Muscle of back (tissue), 11 donors: Measurements from ENCODE around the gene BTBD1. TPM values are rescaled to one million over a fixed set of nuclear protein-coding genes. Genes with fewer than 3 reads are reported as not detected.
"Not testable (repeated sequence)": the region's sequence is repeated elsewhere in the genome, so short reads cannot be mapped to it uniquely, and the experiment has no call there.

Source experiments
- DNase-seq, 3 donors: peaks; one replicate each; pipeline versions ENCODE4 v3.0.0 to v3.0.0-alpha.2; 2013
- polyA plus RNA-seq, 10 donors: library from polyadenylated mRNA; unstranded; fragments of 120-200 nt; gene quantifications; one replicate each; pipeline ENCODE4 v1.2.1, GENCODE V29; 2013; ENCODE audit not compliant: insufficient read length in 10 of 10

The BTBD1 gene
- polyA plus RNA-seq, 10 donors = 85.5 to 146 (median 121) TPM

DNA sequence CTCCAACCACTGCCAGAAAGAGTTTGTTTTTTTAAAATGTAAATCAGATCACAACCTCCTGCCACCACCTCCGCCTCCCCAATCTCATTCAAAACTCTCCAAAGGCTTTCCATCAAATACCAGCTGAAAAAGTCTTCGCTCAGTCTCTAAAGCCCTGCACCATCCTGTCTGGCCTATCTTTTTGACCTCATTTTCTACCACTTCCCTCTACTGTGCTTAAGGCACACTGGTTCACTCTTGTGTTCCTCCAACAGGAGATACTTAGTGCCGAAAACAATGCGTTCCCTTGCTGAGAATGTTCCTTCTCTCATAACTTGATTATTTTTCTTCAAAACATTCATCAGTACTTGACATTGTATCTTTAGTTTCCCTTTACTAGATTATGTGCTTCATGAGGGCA lies 3.5 kb downstream of the BTBD1 start:
- no peak for DNase-seq

DNA sequence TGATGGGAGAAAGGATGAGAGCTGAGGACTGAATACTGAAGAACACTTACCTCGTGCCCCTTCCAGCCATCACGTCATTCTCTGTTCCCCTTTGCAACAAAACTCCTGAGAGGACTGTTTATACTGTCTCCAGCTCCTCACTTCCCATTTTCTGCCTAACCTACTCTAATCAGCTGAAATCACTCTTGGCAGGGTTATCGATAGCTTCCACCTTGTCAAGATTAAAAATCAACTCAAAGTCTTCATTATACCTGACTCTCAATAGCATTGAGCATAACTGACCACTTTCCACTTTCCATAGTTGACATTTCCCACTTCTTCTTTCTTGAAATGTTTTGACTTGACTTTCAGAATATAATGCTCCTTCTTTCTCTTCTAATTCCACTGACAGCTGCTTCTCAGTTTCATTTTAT lies 4.3 kb downstream of the BTBD1 start:
- DNase-seq = no peak

DNA sequence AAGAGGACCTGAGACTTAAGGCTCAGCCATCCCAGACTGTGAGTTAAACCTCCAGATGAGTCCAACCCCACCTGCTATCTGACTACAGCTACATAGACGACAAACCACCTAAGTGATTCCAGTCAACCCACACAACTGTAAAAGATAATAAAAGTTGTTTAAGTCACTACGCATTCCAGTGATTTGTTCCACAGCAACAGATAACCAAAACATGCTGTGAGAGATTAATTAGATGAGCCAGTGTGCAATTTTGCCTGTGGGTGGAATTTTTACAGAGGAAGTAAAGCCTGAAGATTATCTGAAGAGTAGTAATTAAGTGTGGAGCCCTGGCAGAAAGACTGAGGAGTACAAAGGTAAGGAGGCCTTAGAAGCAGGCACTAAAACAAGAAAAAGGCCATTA lies 5.4 kb downstream of the BTBD1 start:
- no peak for DNase-seq

DNA sequence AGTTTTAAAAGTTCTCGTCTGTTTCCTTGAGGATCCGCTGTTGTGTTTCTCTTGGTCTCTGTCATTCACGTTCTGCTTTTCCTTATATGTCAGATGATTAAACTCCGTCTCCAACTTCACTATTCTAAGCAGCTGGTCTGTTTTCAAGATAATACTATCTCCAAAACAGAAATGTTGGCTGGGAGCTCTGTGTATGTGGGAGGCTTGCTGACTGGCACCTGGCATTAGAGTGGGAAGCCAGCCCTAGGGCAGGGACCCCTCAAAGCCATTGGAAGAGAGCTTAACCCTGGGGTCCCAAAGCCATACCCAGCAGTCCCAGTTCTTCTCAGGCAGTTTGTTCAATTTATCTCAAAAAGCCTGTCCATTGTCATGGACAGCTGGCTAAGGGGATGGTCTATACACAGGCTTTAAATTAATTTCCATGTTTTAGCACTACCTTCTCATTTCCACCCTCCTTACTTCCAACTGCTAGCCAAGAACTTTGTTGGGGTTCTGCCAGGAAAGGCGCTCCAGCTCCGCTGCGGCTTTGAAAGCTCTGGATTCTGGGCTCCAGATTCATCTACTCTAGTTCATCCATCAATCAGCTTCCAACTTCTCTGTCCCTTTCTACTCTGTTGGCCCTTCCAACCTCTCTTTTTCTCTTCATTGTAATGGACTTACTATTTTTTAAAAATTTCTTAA lies 9.2 kb downstream of the BTBD1 start:
- DNase-seq = no peak

DNA sequence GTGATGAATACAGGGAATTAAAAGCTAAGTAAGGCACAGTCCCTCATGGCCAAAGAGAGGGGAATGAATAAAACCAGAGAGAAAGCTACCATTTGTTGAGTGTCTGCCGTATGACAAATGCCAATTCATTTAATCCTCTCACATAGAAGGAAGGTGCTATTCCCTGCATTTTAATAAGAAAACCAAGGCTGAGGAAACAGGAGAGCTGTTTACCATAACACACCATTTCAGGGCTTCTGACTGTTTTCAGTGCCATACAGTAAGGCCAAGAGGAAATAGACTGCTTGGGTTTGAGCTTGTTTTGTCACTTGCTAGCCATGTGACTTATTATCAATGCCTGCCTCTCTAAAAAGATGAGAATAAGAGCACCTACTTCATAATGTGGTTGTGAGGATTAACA lies 10.1 kb downstream of the BTBD1 start:
- DNase-seq = no peak

DNA sequence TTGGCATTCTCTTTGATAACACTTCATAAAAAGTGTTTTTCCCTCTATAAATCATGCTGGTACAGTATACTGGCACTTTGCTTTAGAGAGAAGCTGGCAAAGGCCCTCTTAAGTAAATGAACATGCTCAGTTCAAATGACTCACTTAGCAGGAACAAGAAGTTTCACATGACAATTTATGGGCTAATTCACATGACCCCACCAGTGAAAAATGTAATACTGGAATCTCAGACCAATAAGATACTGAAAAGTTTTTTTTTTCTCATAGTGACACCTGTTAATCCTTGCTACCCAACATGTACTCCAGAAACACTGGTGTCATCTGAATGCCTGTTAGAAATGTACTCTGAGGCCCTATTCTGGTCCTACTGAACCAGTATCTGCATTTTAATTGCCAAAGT lies 13.9 kb downstream of the BTBD1 start:
- no peak for DNase-seq

DNA sequence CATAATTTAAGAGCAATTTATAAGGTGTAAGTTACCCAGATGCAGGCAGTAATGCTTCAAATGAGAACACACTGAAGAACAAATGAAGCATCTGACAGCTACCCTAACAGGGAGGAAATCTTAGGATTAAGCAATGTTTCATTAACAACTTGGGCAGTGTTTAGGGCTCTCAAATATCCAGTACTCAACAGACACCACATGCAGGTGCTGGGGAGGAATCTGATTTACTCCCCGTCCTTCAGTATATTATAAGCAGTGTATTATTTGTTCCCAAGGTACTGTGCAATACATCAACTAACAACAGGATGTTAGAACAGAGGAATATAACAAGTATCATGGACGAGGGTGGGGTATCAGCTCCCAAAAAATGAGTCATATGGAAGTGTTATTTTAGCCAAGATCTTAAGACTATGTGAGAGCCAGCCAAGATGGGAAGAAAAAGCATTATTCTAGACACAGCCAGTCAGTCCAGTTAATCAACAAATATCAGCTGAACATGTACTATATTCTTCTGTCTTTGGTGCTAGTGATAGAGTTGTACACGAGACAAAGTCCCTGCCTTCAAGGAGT lies 20.4 kb downstream of the BTBD1 start:
- DNase-seq = peak in 2 of 3 donors; percentile 29 to 32

DNA sequence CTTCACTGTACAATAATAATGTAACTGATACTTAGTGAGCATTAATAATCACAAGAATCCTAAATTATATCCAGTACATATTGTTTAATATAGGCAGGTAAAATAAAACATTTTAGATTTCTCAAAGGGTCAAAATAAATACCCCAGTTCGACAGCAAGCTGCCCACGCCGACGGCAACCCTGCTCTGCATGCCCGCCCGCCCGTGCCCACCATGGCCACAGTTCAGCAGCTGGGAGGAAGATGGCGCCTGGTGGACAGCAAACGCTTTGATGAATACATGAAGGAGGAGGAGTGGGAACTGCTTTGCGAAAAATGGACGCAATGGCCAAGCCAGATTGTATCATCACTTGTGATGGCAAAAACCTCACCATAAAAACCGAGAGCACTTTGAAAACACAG lies 22.9 kb downstream of the BTBD1 start:
- no peak for DNase-seq

DNA sequence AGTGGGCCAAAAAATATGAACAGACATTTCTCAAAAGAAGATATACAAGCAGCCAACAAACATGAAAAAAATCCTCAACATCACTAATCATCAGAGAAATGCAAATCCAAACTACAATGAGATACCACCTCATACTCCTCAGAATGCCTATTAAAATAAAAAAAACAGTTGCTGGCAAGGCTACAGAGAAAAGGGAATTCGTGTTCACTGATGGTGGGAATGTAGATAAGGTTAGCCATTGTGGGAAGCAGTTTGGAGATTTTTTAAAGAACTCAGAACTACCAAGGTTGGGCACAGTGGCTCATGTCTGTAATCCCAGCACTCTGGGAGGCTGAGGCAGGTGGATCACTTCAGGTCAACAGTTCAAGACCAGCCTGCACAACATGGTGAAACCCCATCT lies 27.8 kb downstream of the BTBD1 start:
- DNase-seq = no peak

DNA sequence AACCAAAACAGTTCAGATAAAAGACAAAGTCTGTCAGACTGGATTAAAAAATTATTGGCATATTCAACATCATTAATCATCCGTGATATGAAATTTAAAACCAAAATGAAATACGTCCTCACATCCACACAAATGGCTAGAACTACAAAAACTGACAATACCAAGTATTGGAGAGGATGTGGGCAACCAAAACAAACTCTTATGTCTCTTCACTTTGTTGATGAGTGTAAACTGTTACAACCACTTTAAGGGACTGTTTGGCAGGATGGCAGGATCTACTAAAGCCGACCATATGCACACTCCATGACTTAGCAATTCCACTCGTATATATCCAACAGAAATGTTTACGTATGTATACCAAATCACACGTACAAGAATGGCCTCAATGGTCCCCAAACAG lies 30.8 kb downstream of the BTBD1 start:
- DNase-seq = no peak

DNA sequence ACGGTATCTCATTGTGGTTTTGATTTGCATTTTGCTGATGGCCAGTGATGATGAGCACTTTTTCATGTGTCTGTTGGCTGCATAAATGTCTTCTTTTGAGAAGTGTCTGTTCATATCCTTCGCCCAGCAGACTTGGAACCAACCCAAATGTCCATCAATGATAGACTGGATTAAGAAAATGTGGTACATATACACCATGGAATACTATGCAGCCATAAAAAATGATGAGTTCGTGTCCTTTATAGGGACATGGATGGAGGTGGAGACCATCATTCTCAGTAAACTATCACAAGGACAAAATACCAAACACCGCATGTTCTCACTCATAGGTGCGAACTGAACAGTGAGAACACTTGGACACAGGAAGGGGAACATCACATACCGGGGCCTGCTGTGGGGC lies 35.8 kb downstream of the BTBD1 start:
- DNase-seq = not testable (repeated sequence)

DNA sequence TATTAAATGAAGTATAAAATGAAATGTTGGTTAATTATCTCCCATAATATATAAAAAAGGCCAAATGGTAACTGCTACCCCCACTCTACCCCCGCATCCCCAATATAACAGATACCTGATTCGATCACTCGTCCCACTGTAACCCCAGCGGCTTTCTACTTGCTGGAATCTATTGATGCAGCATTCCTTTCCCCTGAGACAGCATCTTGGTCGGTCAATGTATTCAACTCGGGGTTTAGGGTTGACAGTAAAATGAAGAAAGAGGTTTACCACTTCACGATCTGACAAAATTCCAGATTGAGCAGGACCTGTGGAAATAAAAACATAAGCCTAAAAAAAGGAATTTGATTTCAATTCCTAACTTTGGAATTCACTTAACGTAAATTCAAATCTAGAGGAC lies 37.0 kb downstream of the BTBD1 start:
- no peak for DNase-seq

DNA sequence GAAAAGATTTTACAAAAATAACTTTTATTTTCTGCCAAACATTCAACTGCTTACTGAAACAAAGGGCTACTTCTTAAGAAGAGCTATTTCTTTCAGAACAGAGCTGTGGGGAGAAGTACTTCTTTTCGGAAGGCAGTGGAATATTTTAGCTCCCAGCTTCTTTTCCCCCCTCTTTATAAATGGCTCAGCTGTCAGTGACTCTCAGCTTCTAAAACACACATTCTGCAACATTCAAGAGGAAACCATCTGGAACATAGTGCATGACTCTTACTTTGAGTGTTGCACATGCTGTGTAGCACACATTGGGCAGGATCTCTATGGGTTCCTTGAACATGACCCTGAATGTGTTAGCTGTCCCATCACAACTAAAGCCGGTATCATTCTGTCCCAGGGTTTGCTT lies 48.6 kb downstream of the BTBD1 start:
- no peak for DNase-seq

DNA sequence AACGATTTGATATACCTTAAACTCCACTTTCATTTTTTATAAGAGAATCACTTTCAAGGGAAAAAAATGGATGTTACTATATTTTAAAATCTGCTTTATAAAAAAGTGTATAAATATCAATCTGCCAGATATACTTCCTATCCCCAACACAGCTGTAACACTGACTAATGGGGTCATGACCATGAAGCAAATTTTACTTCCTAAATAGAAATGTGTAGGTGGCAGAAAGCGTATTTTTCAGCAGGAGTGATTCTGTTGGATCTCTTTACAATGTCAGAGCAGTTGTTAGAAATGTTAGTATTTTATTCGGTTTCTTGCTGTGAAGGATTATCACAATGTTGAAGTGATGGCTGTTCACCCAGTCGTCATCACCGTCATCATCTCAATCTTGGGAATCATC lies 50.1 kb downstream of the BTBD1 start:
- DNase-seq = no peak

DNA sequence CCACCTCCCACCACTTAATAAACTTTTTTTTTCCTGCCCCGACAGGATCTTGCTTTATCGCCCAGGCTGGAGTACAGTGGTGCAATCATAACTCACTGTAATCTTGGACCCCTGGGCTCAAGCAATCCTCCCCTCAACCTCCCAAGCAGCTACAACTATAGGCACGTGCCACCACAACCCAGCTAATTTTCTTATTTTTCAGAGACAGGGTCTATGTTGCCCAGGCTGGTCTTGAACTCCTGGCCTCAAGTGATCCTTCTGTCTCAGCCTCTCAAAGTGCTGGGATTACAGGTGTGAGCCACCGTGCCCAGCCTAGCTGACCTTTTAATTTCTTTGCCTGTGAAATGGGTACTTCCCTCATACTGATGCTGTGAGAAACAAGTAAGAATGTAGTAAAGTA lies 51.7 kb downstream of the BTBD1 start:
- no peak for DNase-seq

DNA sequence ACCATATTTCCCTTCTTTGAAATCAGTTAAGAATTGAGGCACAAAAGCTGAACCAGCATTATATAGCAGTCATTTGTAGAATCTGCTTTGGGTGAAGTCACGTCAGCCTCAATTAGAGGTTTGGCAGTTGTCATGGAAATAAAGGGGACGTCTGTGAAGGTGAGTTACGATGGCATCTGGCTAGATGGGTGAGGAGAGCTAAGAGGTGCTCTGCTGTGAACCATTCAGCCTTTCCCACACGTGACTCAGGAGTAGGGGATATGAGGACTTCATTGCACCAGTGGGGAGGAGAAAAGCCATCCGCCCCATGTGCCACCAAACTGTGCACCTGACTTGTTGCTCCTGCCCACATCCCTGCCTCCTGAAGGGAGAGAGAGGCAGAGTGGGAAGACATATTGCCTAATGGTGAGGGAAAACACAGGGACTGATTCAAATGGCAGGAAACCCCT lies 52.8 kb downstream of the BTBD1 start:
- no peak for DNase-seq

DNA sequence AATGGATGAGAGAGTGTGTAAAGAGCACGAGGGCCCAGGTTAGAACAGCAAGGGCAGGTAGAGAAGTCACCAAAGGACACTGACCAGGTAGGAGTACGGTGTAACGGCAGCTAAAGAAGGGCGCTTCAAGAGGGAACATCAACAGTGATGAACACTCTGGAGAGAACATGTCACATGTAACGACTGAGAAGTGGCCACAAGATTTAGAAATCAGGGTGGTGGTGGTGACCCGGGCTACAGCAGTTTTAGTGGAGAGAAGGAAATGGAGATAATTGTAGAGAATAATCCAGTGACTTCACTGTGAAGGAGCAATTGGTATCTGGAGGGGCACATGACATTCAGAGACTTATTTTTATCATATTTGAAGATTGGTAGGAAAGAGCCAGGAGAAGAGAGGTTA lies 54.4 kb downstream of the BTBD1 start:
- no peak for DNase-seq

DNA sequence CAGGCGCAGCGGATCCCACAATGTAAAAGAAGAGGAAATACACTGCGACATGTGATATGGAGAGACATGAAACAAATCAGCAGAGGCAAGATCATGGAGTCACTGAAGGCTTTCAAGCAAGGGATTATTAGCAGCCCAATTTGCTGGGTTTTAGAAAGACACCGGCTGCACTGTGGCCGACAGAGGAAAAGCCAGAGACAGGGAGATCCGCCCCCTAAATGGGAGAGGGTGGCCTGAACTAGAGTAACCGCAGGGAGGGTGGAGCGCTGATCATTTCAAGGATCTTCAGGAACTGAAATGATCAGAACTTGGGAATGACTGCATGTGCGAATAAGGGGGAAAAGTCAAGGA lies 55.0 kb downstream of the BTBD1 start:
- DNase-seq = peak in 1 of 3 donors; percentile 15

DNA sequence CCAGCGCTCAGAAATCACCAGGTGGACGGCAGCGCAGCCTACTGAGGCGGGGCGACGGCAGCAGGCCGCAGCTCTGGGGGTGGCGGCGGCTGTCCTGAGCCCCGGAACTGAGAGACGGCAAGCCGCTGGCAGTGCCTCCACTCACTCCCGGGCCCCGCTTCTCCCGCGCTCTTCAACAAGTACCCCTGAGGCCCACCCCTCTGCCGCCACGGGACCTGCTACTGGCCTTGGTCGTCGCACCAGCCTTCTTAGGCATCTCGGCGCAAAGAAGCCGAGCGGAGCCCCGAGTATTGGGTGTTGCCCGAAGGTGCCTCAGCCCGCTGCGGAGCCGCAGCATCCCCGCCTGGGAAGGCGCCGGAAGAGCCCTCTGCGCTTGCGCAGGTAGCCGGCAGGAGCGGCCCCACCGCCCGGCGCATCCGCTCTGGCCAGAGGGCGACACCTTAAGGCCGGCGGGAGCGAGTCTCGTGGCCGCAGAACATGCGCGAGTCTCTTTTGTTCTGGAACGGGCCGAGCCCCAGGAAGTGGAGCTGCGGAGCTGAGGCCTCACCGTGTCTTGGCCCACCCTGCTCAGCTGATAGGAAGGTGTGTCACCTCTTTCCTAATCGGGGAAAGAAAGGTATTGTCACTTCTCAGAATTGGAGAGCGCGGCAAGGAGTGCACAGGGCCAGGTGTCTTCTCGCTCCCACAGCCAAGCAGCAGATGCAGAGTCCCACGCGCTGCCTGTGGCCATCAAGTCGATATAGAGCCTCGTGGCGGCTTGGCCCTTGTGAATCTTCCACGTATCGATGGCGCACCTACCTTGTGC lies 55.6 kb downstream of the BTBD1 start, which contains the start of gene C15orf40:
Gene C15orf40 (minus strand): TSS at position 369 of the 805 bp plus-strand sequence. CDS start 32 bp downstream, at position 337.
- peak; percentile 92 to 96 (median 94) for DNase-seq

DNA sequence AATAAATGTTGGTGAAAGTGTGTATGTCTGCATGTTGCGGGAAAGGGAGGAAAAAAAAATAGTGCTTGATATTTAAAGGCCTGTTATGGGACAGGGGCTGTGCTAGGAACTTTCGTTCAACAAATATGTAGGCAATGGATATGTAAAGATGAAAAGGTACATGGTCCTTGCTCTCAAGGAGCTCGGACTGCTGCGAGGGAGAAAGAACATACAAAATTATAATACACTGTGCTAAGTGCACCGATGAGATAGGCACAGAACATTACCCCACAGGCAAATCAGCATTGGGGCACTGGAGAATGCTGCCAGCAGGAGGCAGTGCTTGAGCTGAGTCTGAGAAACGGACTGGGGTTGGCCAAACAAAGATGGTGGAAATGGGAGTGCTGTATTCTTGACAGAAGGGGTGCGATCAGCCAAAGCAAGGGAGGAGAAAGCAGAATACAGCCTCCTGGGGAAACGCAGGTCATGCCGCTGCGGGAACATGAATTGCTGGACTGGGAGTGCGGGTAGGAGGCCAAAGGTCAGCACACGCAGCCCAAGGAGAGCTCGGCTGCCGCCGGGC lies 56.3 kb downstream of the BTBD1 start:
- peak; percentile 48 to 81 (median 62) for DNase-seq

DNA sequence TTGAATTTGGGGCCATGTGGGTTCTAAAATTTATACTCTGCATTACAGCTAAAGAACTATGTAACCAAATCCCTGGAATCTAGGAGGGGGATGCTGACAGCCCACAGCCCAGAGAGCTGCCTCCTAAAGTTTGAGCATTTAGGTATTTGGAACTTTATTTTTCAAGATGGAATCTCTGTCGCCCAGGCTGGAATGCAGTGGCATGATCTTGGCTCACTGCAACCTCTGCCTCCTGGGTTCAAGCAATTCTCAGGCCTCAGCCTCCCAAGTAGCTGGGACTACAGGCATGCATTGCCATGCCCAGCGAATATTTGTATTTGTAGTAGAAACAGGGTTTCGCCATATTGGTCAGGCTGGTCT lies 66.4 kb downstream of the BTBD1 start:
- not testable (repeated sequence) for DNase-seq

DNA sequence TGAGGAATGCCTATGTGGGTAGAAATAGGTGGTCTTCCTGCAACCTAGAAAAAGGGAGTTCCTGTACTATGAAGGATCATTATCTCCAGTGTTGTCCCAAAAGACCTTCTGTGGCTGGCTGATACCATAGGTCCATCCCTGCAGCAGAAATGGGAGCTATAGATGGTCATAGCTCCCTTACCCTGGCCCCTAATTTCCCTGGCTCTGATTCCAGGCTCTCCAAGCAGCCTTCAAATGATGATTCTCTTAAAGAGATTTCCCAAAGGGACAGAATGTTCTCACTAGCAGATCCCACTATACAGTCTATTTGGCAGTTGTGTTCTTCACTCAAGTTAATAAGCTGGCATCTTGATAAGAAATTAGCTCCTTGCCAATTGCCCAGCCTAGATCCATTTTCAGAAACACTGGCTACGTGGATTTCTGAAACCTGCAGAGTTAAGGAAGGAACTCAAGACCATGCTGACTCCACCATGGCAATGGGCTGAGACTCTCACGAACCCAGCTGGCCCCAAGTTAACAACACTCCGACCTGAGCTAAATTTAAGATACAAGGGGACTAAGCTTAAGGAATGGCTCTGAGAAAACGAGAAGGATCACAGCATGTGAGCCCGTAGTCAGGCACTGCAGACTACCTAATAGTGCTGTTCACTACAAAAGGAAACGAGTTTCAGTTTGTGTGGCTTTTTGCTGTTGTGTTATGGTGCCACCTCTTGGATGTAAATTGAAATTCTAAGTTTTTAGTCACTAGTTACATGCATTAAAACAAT lies 67.0 kb downstream of the BTBD1 start:
- peak; percentile 34 to 68 (median 38) for DNase-seq
